Ammon's horn (tissue), 1 donor: ENCODE measurements around the gene USP20.

ENCODE experiments used
- DNase-seq: peaks from one replicate; pipeline ENCODE4 v3.0.0-alpha.2; 2016; ENCODE audit warnings: low spot score

The USP20 gene

DNA sequence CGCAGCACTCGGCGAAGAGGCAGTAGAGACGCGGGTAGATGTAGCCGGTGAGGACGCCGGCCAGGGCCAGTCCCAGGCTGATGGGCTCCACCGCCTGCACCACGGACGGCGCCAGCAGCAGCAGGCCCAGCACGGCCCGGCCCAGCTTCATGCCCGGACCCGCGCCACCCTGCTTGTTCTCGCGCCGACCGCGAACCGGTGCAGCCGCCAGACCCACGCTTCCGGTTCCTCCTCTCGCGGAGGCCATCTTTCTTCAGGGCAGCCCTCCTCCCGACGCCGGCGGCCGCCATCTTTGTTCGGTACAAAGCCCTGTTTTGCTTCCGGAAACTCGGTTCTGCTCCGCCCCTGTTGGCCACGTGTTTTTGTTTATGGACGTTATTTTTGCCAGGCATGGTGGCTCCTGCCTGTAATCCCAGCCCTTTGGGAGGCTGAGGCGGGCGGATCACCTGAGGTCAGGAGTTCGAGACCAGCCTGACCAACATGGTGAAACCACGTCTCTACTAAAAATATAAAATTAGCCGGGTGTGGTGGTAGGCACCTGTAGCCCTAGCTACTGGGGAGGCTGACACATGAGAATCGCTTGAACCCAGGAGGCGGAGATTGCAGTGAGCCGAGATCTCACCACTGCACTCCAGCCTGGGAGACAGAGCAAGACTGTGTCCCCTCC, 11.2 kb upstream of the USP20 start, which contains the start of gene TOR1A:
Gene TOR1A (minus strand): TSS at position 202 of the 667 bp plus-strand sequence. CDS start 51 bp downstream, at position 151.
- DNase-seq = peak; percentile 95

DNA sequence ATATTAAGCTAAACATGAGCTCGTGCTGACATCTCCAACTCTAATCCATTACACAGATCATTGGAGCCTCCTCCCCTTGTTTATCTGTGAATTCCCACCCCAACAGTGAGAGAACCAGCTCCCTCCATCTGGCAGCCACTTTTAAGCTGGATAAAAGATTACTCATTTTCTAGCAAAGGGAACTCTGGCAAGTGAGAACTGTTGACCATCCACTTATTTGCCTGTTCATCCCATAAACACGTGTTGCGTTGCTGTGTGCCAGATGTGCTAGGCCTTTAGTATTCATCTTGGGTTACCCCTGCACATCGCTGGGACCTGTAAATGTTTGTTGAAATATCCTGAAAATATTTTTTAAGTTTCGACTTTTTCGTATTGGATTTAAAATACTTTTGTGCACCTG, 8.9 kb upstream of the USP20 start:
- DNase-seq = no peak

DNA sequence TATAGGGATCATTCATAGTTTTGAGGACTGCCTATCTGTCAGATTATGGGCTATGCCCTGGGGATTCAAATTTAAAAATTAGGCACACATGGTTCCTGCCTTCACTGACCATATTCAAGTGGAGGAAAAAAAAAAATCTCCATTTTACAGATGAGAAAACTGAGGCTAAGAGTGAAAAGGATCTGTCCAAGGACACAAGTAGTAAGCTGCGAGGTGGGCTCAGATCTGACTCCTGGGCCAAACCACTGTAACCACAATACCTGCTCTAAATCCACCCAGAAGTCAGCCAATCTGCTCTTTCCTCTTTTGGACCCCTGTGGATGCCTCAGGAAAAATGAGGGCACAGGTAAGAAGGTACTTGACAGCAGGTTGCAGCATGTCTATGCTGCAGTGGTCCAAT, 8.5 kb upstream of the USP20 start:
- no peak for DNase-seq

DNA sequence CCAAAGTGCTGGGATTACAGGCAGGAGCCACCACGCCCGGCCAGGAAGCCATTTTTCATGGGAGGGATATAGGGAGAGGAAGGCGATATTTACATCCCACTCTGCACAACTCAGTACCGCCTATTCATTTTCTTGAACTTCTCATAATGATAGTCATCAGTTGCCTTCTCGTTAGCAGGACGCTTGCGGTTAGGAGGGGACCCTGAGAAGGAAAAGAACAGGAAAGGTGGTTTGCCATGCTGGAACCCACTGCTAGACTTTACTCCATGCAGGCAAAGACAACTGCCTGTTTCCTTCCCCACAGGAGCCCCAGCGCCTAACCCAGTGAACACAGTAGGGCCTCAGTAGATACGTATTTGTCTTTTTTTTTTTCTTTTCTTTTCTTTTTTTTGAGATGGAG, 7.2 kb upstream of the USP20 start:
- no peak for DNase-seq

DNA sequence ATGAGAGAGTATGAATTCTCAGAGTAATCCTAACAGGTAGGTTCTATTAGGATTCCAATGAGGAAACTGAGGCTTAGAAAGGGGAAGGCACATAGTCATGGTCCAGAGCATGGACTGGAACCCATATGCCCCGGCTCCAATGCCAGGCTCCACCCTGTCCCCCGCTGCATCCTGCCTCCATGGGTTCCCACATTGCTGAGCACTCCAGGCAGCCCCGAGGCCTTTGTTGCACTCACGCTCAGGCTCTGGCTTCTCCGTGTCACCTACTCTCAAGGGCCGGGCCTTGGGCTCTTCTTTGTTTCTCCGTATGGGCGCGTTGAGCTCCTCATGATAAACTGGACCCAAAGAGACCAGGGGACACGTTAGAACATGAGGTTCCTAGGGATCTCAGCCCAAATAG, 6.3 kb upstream of the USP20 start:
- DNase-seq = no peak

DNA sequence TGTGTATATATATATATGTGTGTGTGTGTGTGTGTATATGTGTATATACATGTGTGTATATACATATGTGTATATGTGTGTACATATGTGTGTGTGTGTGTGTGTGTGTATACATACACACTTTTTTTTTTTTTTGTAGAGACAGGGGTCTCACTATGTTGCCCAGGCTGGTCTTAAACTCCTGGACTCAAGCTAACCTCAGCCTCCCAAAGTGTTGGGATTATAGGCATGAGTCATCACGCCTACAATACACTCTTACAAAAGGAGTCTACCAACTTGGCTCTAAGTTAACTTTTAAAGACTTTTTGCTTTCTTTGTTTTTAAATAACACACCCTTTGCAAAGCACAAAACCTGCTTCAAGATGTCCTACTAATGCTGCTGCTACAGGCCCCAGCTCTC, 2.3 kb upstream of the USP20 start:
- no peak for DNase-seq

DNA sequence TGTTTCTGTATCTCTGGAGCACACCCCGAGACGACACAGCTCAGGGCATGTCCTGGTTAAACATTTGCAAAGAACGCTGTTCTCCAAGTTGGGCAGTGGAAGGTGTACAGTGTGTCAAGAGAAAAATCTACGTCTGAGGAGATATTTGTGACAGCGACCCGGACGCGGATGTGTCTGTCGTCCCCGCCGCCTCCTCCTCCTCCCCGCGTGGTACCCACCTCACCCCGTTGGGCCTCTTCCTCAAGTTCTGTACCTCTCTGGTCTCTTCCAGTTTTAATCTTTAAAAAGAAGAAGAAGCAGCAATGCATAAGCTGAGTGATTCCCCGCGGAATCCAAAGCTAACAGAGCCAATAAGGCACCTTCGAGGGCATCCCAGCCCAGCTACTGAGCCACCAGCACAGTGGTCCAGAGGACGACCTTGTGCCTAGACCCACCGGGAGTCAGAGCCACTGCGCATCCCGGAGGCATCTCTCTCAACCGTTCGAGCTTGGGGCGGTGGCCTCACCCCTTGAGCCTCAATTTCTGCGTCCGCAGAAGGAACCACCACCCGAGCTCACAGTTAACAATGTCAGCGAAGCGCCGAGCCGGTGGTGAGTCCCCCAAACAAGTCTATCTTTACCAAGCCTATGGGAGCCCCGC, 650 bp upstream of the USP20 start:
- no peak for DNase-seq

DNA sequence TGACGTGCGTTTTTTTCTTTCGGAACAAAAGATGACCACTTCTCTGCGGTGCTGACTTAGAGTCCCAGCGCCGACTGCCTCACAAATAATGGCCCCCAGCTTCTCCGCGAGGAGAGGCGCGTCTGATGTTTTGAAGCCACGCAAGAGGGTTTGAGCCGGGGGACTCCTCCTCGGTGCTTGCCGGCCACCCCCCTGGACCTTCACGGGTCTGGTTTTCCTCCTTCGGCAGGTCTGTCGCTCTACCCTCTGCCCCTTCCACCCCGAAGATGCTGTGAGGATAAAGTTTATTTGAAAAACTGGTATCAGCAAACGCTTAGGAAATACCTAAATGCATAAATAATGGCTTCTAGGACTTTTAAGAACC, 584 bp downstream of the USP20 start:
- DNase-seq = no peak

DNA sequence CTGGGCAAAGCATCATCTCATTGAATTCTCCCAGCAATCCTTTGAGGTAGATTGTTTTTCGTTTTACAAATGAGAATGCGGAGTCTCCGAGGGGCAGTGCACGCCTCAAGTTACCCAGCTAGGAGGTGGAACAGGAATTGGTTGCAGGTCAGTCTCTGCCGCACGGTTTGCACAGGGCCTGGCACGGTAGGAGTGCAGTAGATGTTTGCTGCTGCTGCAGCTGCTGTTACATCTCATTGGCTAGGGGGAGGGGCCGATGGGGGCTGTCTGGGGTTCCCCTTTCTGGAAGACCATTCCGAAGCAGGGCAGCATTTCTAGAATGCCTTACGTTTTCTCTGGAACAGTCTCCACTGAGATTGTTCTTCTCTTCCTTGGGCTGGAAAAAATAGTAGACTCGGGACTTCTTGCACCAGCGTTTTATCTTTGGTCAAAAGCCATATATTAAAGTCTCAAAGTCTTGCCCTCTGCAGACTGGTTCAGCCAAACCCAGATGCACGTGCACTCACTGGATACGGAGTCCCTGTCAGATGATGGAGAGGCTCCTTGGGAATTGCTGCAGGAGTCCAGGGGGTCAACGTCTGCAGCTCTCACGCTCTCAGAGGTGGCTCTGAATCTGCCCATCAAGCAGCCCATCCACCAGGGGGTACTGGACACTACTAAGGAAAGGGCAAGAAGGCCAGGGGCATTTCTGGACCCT, 1.2 kb downstream of the USP20 start:
- DNase-seq = no peak

DNA sequence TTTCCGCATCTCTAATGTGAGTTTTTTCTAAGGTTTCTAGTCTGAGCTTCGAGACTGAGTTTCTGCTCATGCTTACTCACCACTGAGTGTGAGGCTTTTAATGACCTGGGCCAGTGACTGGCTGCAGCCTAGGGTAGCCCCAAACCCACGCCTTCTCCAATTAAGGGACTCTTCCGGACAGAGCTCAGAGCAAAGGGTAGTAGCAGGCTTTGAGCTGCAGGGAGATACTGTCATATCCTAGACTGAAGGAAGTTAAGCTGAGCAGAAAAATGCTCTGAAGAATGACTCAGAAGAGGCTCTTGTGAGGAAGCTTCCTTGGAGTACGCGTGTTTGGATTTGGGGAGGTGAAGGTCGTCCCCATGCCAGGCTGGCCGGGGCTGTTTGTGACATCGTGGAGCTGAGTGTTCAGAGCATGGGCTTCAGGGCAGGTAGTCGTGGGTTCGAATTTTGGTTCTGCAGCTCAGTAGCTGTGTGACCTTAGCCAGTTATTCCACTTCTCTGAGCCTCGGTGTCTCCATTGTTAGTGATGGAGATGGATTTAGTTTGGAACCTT, 3.5 kb downstream of the USP20 start:
- no peak for DNase-seq

DNA sequence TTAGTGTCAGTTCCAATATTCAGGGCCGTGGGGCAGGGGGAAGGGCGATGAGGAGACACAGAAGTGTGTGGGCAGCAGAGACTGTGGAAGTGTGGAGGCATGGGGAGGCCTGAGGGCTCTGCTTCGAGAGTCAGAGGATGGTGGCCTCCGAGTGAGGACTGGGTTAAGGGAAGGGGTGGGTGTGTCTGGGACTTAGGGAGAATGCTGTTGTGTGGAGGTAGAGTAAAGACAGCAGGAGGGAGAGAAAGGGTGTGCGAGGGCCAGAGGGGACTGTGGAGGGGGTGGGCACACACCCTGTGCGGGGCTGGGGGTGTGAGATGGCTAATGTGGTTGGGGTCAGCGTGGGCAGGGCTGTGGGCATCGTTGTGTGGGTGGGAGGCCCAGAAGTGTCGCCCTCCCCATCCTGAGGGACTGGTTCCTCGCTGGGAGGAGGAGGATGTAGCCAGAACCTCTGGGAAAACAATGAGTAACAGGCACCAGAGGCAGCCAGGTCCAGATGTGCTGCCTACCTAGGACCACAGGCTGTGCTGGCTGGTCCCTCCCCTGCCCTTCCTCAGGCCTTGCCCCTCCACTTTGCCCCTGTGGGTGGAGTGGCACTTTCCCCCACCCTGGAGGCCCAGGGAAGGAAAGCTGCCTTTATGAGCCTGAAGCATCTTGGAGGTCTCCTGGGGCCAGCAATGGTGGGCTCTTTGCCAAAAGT, 4.2 kb downstream of the USP20 start:
- DNase-seq = no peak

DNA sequence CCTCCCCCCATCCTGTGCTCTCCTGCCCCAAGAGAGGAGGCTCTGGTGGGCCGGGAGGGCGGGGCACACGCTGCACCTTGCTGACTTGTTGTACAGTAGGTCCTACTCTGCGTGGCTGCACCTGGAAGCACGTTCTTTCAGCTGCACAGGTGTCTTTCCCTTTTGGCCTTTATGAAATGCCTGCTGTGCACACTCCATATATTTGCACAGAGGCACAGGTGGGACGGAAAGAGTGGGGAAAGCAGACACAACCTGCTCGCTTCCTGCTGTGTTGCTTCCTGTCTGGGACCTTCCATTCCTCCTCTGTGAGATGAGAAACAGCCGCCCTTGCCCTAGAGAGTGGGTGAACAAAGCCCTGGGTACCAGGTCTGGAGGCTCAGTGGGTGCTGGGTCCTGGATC, 4.8 kb downstream of the USP20 start:
- DNase-seq = no peak

DNA sequence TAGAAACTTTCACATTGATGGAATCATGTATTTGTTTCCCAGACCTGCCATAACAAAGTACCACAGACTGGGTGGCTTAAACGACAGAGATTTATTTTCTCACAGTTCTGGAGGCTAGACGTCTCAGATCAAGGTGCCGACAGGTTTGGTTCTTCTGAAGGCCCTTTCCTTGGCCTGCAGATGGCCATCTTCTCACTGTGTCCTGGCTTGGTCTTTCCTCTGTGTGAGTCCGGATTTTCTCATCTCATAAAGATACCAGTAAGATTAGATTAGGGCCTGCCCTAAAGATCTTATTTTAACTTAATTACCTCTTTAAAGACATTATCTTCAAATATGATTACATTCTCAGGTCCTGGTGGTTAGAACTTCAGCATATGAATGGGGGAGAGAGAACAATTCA, 5.8 kb downstream of the USP20 start:
- DNase-seq = no peak

DNA sequence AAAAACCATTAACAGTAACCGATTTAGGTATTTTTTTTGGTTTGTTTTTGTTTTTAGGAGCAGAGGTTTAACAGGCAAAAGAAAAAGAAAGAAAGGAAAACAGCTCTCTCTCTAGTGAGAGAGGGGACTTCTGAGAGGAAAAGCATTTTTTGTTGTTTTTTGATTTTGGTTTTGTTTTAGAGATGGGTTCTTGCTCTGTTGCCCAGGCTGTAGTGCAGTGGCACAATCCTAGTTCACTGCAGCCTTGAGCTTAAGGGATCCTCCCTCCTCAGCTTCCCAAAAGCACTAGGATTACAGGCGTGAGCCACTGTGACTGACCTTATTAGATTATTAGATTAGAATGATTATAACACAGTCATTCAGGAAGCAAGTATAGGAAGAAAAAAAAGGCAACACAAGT, 10.1 kb downstream of the USP20 start:
- no peak for DNase-seq

DNA sequence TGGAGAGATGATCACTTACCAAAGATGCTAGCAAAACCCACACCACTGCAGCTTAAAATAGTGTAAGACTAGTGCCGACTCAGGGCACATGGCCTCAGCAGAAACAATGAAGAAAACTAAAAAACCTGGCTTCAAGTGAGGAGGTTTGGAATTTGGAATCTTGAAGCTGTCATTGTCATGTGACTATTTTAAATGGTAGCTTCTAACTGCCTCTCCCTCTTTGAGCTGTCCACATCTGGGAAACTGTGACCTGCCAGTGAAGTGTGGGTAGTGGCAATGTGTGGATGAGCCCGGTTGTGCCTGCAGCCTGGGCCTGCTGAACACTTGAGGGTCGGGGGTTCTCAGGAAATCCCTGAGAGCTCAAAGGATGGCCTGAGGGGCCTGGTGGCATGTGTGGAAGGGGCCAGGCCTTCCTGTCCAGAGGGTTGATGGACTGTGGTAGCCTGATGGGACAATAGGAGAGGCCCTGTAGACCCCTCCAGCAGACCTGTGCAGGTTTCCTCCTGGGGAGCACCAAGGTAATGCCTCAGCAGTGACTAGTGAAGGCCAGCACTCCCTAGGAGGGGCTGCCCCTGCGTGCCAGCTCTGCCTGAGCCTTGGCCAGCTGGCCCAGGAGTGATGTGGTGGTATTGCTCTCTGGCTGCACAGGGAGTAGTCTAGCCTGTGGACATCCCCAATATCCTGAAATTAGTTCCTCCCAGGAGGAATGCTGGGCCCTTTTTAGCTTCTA, 13.6 kb downstream of the USP20 start:
- DNase-seq = no peak

DNA sequence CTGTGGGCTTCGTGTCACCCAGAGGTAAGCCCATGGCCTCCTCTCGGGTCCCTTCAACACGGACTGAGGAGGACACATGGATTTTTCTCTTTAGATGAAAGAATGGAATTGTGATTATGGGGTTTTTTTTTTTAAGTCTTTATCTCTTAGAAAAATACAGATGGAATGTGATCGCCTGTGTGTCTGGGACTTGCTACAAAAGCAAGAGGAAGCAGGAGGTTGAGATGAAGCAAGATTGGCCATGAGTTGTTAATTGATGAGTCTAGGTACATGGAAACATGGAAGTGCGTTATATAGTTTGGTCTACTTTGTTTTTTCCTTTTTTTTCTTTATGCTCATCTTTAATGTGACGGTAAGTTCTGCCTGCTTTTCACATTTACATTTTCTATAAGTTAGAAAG, 14.6 kb downstream of the USP20 start:
- no peak for DNase-seq

DNA sequence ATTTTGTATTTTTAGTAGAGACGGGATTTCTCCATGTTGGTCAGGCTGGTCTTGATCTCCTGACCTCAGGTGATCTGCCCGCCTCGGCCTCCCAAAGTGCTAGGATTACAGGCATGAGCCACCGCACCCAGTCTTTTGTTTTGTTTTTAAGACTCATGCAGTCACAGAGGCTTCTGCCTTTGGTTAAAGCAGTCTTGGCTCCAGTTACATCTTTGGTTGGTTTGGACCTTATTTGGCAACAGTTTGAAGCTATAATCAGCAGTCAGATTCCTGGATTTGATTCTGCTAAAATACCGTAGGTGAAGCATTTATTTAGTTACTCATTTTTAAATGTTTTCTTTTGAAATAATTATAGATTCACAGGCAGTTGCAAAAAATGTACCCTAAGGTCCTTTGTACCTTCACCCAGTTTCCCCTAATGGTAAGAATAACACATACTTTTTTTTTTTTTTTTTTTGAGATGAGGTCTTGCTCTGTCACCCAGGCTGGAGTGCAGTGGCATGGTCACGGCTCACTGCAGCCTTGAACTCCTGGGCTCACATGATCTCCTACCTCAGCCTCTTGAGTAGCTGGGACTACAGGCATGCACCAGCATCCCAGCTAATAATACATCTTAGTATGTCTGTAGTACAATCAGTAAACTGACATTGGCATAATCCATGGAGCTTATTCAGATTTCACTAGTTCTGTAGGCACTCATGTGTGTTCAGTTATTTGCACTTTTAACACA, 15.7 kb downstream of the USP20 start:
- no peak for DNase-seq

DNA sequence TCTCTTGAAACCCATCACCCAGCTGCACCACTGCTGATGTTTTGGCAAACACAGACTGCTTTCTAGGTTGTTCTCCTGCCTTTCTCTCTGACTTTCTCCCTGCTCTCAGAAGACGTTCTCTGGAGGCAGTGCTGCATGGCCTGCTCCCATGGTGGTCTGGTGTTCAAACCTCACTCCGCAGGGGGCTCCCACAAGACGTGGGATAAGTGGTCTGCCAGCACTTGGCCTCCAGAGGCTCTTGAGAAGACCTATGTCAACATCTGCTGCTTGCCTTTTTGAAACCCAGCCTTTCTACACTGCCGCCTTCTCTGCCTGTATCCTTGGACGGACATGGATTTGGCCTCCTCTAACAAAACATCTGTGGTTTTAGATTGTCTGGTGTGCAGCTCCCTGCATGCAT, 16.6 kb downstream of the USP20 start:
- DNase-seq = no peak

DNA sequence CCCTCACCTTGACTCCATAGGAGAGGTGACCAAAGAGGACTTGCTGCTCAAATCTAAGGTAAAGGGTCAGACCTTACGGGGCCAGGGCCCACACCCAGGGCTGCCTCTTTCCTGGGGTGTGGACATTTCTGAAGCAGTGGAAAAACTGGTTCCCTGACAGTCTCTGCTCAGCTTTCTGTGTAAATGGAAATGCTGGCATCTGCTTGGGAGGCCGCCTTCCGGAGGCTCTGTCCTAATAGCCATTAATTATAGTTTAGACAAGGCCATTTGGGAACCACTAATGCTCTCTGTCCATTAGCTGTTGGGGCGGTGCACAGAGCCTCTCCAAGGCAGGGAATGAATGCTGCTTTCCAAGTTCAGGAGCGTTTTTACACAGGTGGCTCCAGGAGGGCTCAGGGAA, 17.3 kb downstream of the USP20 start:
- no peak for DNase-seq

DNA sequence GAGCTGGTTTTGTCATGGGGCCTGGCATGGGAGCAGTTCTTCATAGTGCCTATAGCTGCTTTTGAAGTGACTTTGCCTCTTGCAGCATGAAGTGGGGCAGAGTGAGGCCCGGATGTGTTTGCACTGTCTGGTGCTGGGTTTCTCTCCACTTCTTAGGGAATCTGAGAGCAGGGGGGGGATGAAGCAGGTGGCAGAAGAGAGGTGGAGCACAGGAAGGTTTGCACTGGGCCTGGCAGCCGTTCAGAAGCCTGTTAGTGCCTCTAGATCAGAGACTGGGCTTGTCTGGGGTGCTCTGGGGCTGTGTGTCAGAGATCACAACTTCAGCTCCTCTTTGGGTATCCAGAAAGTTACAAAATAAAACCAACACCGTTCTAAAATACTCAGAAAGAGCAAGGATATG, 18.4 kb downstream of the USP20 start:
- no peak for DNase-seq

DNA sequence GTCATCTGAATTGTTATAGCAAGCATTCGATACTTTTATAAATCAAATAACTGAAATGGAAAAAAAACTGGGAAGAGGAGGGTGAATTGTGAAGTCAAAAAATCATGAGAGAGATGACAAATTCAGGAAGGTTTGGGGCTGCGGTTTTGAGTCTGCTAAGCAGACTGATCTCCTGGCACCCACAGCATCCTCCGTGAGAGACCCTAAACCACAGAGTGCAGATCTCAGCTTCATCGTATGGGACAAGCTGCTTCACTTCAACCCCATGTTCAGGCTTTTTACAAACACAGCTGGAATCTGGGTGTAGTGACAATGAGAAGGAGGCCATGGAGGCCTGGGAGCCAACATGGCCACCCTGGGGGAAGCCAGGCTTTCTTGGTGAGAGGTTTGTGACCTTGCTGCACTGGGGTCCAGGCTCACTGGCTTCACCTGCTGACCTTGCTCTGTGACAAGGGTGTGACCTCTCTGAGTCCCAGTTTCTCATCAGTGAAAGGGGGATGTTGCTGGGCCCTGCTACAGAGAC, 19.4 kb downstream of the USP20 start:
- DNase-seq = no peak
